SK-N-SH (cell line): ENCODE data around the gene ANAPC4. TPM values are rescaled to one million over a fixed set of nuclear protein-coding genes. Genes with fewer than 3 reads are reported as not detected.

ENCODE experiments used
- CTCF ChIA-PET: fragments of 300-600, 350-600 bp; formaldehyde crosslinking; extraction: SDS; loops from one replicate; lab custom pipeline; 2021; lab: Yijun Ruan, JAX
- POLR2A ChIA-PET: fragments of 350-600 bp; sonication (Branson Sonifier 250); formaldehyde crosslinking; extraction: SDS; loops from one replicate; lab custom pipeline; 2020; ENCODE audit warnings: antibody characterized with exemption, inconsistent platforms; lab: Yijun Ruan, JAX
- DNase-seq: peaks from one replicate; pipeline ENCODE4 v3.0.0; 2012
- H2AFZ ChIP-seq: fragments of 200-600 bp; sonication (generic); 2 replicates; pipeline ENCODE4 v1.8.1; 2016; ENCODE audit warnings: antibody characterized with exemption, mild to moderate bottlenecking, low read depth
- H3F3A ChIP-seq: fragments of 200-600 bp; sonication (generic); replicated peaks from 2 replicates; pipeline ENCODE3; 2016; ENCODE audit warnings: antibody characterized with exemption, mild to moderate bottlenecking; ENCODE audit not compliant: insufficient read depth
- H3K27ac ChIP-seq, 2 experiments: fragments of 200-500 bp in 1 of 2; fragments of 200-600 bp in 1 of 2; sonication (Bioruptor generic) in 1 of 2; sonication (generic), shearing (Covaris generic) in 1 of 2; 2 replicates each; pipeline versions ENCODE4 v1.5.1 to v1.6.1; 2014 to 2016; ENCODE audit warnings: low read depth in 2 of 2, inconsistent platforms in 1 of 2, low read length in 1 of 2, mild to moderate bottlenecking in 1 of 2, mixed read lengths in 1 of 2
- H3K27me3 ChIP-seq: fragments of 200-600 bp; sonication (generic), shearing (Covaris generic); 2 replicates; pipeline ENCODE4 v1.6.1; 2016; ENCODE audit warnings: mixed run types; ENCODE audit not compliant: insufficient read depth
- H3K36me3 ChIP-seq, 2 experiments: fragments of 200-500 bp in 1 of 2; fragments of 200-600 bp in 1 of 2; sonication (Bioruptor generic) in 1 of 2; sonication (generic) in 1 of 2; replicated peaks in 1 of 2; 2 replicates each; pipeline versions ENCODE3 to v1.5.1; 2014 to 2016; ENCODE audit warnings: low read length in 1 of 2, mild to moderate bottlenecking in 1 of 2; ENCODE audit not compliant: insufficient read depth in 2 of 2, control insufficient read depth in 1 of 2
- H3K4me1 ChIP-seq, 2 experiments: fragments of 200-500 bp in 1 of 2; fragments of 200-600 bp in 1 of 2; sonication (Bioruptor generic) in 1 of 2; sonication (generic), shearing (Covaris generic) in 1 of 2; 2 replicates each; pipeline versions ENCODE4 v1.5.1 to v1.6.1; 2014 to 2016; ENCODE audit warnings: low read depth in 1 of 2, low read length in 1 of 2, mixed run types in 1 of 2; ENCODE audit not compliant: insufficient read depth in 2 of 2, control insufficient read depth in 1 of 2
- H3K4me2 ChIP-seq: fragments of 200-600 bp; sonication (generic), shearing (Covaris generic); 2 replicates; pipeline ENCODE4 v1.6.1; 2017; ENCODE audit warnings: mixed run types
- H3K4me3 ChIP-seq, 2 experiments: fragments of 200-500 bp in 1 of 2; fragments of 200-600 bp in 1 of 2; sonication (Bioruptor generic) in 1 of 2; sonication (generic), shearing (Covaris generic) in 1 of 2; 2 replicates each; pipeline versions ENCODE4 v1.5.1 to v1.8.1; 2014 to 2016; ENCODE audit warnings: low read depth in 2 of 2, inconsistent platforms in 1 of 2, low read length in 1 of 2, mild to moderate bottlenecking in 1 of 2, mixed read lengths in 1 of 2, moderate library complexity in 1 of 2
- H3K79me2 ChIP-seq: fragments of 200-600 bp; sonication (generic); 2 replicates; pipeline ENCODE4 v1.8.1; 2017; ENCODE audit warnings: mild to moderate bottlenecking; ENCODE audit not compliant: insufficient read depth
- H3K9ac ChIP-seq: fragments of 200-600 bp; sonication (generic); 2 replicates; pipeline ENCODE4 v1.6.1; 2017; ENCODE audit warnings: mixed run types
- H3K9me2 ChIP-seq: fragments of 200-600 bp; sonication (generic); 2 replicates; pipeline ENCODE4 v1.6.1; 2017; ENCODE audit warnings: mixed run types
- H3K9me3 ChIP-seq: fragments of 200-600 bp; sonication (generic); 2 replicates; pipeline ENCODE4 v1.6.1; 2017; ENCODE audit warnings: mixed run types, mild to moderate bottlenecking, moderate library complexity
- H4K20me1 ChIP-seq: fragments of 200-600 bp; sonication (generic); 2 replicates; pipeline ENCODE4 v1.6.1; 2017; ENCODE audit warnings: mild to moderate bottlenecking, mixed run types; ENCODE audit not compliant: insufficient read depth
- CHD2 ChIP-seq: fragments of 150-350 bp; IDR thresholded peaks from 2 replicates; pipeline ENCODE4 v1.6.1; 2018; ENCODE audit warnings: low read length; ENCODE audit not compliant: partially characterized antibody
- FOXJ3 ChIP-seq: sonication (generic); formaldehyde crosslinking; IDR thresholded peaks from 2 replicates; pipeline ENCODE4 v1.5.1; 2020; ENCODE audit warnings: mild to moderate bottlenecking, missing genetic modification reagents
- FOXM1 ChIP-seq: IDR thresholded peaks from 2 replicates; pipeline ENCODE4 v1.4.0; 2012; ENCODE audit warnings: low read depth, mild to moderate bottlenecking
- GABPA ChIP-seq: IDR thresholded peaks from 2 replicates; pipeline ENCODE4 v1.4.0; 2012; ENCODE audit warnings: low read depth, mild to moderate bottlenecking
- GATA2 ChIP-seq: sonication (generic); formaldehyde crosslinking; IDR thresholded peaks from 2 replicates; pipeline ENCODE4 v1.5.0; 2020; ENCODE audit warnings: mild to moderate bottlenecking, missing genetic modification reagents
- JUND ChIP-seq: IDR thresholded peaks from 2 replicates; pipeline ENCODE4 v1.4.0; 2012
- MEF2A ChIP-seq: IDR thresholded peaks from 2 replicates; pipeline ENCODE4 v1.4.0; 2012; ENCODE audit warnings: low read depth, borderline replicate concordance
- NRF1 ChIP-seq: IDR thresholded peaks from 2 replicates; pipeline ENCODE4 v1.6.1; 2012; ENCODE audit warnings: low read depth, mild to moderate bottlenecking, low read length
- POLR2AphosphoS5 ChIP-seq: IDR thresholded peaks from 2 replicates; pipeline ENCODE4 v1.6.1; 2012; ENCODE audit warnings: low read depth, low read length
- RAD21 ChIP-seq: IDR thresholded peaks from 2 replicates; pipeline ENCODE4 v1.6.1; 2012; ENCODE audit warnings: mild to moderate bottlenecking, low read length
- RCOR1 ChIP-seq: fragments of 150-350 bp; IDR thresholded peaks from 2 replicates; pipeline ENCODE4 v1.6.1; 2017; ENCODE audit warnings: antibody characterized with exemption, low read length
- TCF12 ChIP-seq: IDR thresholded peaks from 2 replicates; pipeline ENCODE4 v1.4.0; 2012
- WGBS: methylation state at CpG from one replicate; pipeline ENCODE4 v1.1.6; 2017; ENCODE audit warnings: low lambda C conversion rate; 5-methylcytosine and 5-hydroxymethylcytosine counted together
- polyA plus RNA-seq, 3 experiments: library from polyadenylated mRNA; depleted of rRNA; stranded (reverse); fragments of >200 nt; gene quantifications; 2 replicates each; pipeline ENCODE4 v1.2.3, GENCODE V29; 2012
- TF ChIP-seq, protein P1 (sequence below): IDR thresholded peaks from 2 replicates; pipeline ENCODE4 v1.4.0; 2012; ENCODE audit warnings: low read depth, borderline replicate concordance
- TF ChIP-seq, protein P2 (sequence below): fragments of 200-600 bp; sonication (generic); IDR thresholded peaks from 2 replicates; pipeline ENCODE4 v1.6.1; 2017; ENCODE audit warnings: antibody characterized with exemption, mild to moderate bottlenecking, moderate library complexity

ANAPC4 gene
- polyA plus RNA-seq, 1 of the 3 experiments (the other 2 are of a cell fraction) = 7.7 TPM

DNA sequence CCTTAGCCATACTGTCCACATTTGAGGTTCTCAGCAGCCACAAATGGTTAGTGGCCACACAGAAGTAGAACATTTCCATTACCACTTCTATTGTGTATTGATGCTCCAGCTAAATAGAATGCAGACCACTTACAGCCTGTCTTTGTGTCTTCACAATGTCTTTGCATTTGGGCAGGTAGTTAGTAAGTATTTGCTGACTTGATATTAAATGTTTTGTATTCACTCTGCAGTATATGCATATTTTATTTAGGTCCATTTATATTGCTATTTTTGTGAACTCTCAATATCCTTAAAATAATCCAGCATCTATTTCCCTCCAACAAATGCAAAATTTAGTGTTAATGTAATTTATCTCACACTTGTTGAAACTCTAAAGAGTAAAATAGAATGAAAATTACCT, 26.6 kb downstream of the ANAPC4 start:
- no peaks in the 10 kb centered on the region for H3F3A ChIP-seq
- CTCF ChIA-PET = no interaction called here
- POLR2A ChIA-PET = no interaction called here

GRCh38 chr4:25405453-25405852, 28.4 kb downstream of the ANAPC4 start:
- Histone ChIP-seq H4K20me1 (no peaks in the 10 kb centered on the region), H3K4me1 (no peaks in the 10 kb centered on the region; a peak in 1 of 4 replicates), H3K36me3 (peaks cover 75 to 84% of the 10 kb centered on the region in 2 experiments), H3K4me3 (no peak overlapping the region), H3K9ac (no peak overlapping the region), H2AFZ (no peak overlapping the region), H3K9me2 (no peaks in the 10 kb centered on the region), H3K9me3 (no peaks in the 10 kb centered on the region), H3K27ac (no peak overlapping the region), H3K27me3 (no peaks in the 10 kb centered on the region), H3K79me2 (no peaks in the 10 kb centered on the region), H3K4me2 (no peak overlapping the region), H3F3A (no peaks in the 10 kb centered on the region)
- DNase-seq = no peak
- 96% methylated on average over 2 of the region's 2 CpGs for WGBS
- ChIA-PET POLR2A (no interaction called here), CTCF (interaction anchor here (1.5 to 3.7 kb wide), 3 partner anchors 13 to 362 kb away, joined by 3 to 15 read pairs (median 4); no protein-coding TSS in a partner anchor)
- TF ChIP-seq GABPA (no peak), JUND (no peak), MEF2A (no peak), RAD21 (no peak), TCF12 (no peak), NRF1 (no peak), FOXJ3 (CRISPR knock-in tag) (no peak), POLR2AphosphoS5 (no peak), RCOR1 (no peak), CHD2 (no peak)
- TF ChIP-seq, protein P1, sequence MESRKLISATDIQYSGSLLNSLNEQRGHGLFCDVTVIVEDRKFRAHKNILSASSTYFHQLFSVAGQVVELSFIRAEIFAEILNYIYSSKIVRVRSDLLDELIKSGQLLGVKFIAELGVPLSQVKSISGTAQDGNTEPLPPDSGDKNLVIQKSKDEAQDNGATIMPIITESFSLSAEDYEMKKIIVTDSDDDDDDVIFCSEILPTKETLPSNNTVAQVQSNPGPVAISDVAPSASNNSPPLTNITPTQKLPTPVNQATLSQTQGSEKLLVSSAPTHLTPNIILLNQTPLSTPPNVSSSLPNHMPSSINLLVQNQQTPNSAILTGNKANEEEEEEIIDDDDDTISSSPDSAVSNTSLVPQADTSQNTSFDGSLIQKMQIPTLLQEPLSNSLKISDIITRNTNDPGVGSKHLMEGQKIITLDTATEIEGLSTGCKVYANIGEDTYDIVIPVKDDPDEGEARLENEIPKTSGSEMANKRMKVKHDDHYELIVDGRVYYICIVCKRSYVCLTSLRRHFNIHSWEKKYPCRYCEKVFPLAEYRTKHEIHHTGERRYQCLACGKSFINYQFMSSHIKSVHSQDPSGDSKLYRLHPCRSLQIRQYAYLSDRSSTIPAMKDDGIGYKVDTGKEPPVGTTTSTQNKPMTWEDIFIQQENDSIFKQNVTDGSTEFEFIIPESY = no peak
- TF ChIP-seq, protein P2, sequence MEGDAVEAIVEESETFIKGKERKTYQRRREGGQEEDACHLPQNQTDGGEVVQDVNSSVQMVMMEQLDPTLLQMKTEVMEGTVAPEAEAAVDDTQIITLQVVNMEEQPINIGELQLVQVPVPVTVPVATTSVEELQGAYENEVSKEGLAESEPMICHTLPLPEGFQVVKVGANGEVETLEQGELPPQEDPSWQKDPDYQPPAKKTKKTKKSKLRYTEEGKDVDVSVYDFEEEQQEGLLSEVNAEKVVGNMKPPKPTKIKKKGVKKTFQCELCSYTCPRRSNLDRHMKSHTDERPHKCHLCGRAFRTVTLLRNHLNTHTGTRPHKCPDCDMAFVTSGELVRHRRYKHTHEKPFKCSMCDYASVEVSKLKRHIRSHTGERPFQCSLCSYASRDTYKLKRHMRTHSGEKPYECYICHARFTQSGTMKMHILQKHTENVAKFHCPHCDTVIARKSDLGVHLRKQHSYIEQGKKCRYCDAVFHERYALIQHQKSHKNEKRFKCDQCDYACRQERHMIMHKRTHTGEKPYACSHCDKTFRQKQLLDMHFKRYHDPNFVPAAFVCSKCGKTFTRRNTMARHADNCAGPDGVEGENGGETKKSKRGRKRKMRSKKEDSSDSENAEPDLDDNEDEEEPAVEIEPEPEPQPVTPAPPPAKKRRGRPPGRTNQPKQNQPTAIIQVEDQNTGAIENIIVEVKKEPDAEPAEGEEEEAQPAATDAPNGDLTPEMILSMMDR = no peak

More for the DNA sequence above, 26.6 kb downstream of the ANAPC4 start:
- H3K9me3 ChIP-seq = no peaks in the 10 kb centered on the region
- no peaks in the 10 kb centered on the region for H3K9me2 ChIP-seq
- no peaks in the 10 kb centered on the region for H3K79me2 ChIP-seq
- H3K9ac ChIP-seq = no peak overlapping the region
- no peak for TF ChIP-seq FOXM1
- no peak for TF ChIP-seq GATA2 (CRISPR knock-in tag)
- peaks cover 69 to 78% of the 10 kb centered on the region in 2 experiments for H3K36me3 ChIP-seq
- H3K4me3 ChIP-seq = no peak overlapping the region
- no peak overlapping the region for H2AFZ ChIP-seq
- H3K27me3 ChIP-seq = no peaks in the 10 kb centered on the region
- H4K20me1 ChIP-seq = no peaks in the 10 kb centered on the region
- H3K4me2 ChIP-seq = no peak overlapping the region
- no peak overlapping the region for H3K27ac ChIP-seq
- no peak for DNase-seq
- H3K4me1 ChIP-seq = no peaks in the 10 kb centered on the region; a peak in 1 of 4 replicates
